ENCODE results near the gene FOXC1.

The FOXC1 gene

DNA sequence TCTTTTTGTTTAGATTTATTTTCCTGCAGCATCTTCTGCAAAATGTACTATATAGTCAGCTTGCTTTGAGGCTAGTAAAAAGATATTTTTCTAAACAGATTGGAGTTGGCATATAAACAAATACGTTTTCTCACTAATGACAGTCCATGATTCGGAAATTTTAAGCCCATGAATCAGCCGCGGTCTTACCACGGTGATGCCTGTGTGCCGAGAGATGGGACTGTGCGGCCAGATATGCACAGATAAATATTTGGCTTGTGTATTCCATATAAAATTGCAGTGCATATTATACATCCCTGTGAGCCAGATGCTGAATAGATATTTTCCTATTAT lies 3.2 kb downstream of the FOXC1 start:
- no peak for DNase-seq

DNA sequence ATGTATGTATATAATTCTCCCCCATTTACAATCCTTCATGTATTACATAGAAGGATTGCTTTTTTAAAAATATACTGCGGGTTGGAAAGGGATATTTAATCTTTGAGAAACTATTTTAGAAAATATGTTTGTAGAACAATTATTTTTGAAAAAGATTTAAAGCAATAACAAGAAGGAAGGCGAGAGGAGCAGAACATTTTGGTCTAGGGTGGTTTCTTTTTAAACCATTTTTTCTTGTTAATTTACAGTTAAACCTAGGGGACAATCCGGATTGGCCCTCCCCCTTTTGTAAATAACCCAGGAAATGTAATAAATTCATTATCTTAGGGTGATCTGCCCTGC lies 3.6 kb downstream of the FOXC1 start:
- no peak for DNase-seq

DNA sequence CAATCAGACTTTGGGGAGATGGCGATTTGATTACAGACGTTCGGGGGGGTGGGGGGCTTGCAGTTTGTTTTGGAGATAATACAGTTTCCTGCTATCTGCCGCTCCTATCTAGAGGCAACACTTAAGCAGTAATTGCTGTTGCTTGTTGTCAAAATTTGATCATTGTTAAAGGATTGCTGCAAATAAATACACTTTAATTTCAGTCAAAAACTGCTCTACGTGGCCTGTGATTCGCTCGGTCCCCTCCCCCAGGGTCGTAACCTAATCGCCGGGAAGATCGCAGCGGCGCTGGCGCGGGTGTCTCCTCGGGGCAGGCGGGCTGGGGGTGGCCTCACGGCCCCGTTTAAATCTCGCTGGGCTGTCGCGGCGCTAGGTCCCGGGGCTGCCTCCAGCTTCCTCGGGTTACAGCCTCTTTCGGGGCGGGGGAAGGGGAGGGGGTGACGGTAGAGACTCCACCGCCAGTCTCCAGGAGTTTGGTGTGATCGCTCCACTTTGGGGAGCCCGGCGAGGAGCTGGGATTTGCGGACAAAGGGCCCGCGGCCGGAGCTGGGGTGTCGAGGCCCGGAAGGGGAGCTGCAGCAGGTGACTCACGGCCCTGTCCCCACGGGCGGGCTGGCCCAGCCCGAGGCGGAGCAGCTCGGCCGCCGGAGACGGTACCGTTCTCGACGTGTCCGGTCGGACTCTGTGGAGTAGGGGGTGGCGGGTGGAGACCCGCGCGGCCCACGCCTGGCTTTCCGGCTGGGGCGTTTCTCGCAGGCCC lies 4.2 kb downstream of the FOXC1 start:
- DNase-seq = no peak

DNA sequence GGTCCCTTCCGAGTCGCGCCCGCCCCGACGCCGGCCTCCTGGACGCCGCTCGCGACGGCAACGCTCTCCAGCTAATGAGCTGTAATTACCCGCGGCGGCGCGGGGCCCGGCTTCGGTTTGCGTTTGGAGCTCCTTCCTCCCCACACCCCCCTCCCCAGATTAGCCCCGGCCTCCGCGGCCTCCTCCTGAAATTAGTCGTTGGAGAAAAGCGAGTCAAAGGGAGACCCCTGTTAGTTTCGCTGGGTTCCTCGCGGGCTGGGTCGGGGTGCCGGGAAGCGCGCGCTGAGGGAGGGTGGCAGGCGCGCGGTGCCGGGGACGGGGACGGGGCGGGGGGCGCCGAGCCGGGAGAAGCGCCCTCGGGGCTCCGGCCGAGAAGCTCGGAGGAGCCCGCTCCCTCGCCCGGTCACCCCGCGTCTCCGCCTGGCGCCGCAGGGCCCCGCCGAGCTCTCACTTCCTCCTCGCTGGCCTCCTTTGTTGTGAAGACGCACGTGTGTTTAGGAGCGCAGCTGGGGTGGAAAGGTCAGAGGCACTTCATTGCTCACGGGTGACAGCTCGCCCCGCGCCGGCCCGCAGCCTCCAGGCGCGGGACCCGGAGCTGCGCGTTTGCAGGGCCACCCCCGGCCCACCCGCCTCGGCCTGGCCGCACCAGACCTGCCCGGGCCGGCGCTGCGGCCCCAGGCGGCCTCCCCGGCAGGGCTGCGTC lies 4.9 kb downstream of the FOXC1 start:
- no peak for DNase-seq

DNA sequence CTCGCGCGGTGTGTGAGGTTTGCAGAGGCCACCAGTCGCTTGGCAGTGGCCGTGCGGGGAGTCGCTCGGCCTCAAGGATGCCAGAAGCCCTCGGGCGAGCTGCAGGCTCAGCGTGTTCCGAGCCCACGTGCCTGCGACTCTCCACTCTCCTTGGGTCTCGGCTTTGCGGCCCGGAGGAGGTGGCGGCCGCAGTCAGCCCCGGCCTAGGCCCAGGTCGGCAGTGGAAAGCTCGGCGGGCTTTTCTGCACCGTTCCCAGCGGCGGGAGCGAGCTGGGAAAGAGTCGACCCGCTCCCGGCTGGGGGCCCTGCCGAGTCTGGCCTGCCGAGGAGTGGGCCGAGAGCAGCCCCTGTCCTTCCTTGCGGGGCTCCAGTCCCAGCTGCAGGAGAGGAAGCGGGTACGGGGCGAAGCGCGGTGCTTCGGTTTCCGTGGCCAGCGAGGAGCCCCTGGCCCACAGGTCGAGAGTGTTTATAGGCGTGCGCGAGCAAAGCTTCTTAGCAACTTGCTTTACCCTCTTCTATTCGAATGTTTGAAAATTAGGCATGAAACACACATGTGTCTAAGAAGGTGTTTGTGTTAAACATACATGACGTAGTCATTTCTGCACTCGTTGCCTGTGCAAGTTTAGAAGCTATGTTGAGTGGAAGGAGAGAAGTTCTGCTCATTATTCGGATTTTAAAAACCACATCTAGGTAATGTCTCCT lies 5.6 kb downstream of the FOXC1 start:
- no peak for DNase-seq

DNA sequence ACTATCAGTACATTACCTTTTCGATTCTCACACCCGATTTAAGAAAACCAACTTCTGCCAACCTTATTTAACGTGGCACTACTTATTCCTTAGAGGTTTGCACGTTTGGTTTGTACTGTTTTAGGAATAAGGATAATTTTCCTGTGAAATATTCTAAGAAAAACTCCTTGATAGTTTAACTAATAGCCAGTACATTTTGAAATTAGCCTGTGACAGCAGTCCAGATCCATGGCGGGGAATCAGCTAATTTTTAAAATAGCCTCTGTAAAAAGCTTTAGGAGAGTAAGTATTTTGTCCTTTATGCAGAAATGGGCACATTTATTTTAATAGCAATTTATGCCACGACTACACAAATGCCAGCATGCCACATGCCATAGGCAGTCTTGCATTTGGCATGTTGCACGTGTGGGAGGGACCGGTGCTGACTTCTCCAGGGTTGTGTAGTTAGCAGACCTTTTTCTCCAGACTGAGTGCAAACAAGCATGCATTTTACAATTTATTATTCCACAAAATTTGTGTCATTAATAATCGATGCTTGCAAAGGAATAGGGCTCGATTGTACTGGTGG lies 6.2 kb downstream of the FOXC1 start:
- no peak for DNase-seq

DNA sequence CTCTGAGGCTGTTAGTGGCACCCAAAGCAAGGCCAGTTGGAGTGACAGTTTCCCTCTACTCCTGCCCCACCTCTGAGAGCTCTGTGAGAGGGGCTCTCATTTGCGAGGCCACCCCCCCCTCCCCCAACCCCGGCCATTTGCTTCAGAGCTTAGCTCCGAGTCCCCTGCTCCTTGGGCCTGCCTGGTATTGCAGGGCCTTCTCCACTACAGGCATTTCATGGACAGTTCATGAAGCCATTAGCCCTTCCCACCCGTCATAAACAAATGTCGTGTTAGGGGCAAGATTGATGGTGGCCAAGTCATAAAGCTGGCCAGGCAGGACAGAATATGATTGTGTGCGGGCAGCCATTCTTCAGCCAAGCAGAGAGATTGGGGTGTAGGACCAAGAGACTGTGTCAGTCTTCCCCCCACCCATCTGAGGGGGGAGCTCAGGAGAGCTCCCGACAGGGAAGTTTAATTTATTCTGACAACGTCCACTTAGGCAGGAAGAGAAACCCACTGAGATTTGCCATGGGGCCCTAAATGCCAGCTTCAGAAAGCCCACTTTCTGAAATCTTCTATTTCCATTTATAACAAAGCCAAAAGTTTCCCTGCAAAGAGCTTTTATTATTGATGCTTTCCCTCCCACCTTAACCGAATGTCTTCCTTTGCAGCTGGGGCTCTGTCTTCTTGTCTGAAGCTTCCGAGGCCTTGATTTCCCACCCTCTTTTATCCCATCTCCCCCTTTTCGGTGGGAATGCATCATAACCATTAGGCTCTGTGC lies 7.2 kb downstream of the FOXC1 start:
- DNase-seq = no peak

DNA sequence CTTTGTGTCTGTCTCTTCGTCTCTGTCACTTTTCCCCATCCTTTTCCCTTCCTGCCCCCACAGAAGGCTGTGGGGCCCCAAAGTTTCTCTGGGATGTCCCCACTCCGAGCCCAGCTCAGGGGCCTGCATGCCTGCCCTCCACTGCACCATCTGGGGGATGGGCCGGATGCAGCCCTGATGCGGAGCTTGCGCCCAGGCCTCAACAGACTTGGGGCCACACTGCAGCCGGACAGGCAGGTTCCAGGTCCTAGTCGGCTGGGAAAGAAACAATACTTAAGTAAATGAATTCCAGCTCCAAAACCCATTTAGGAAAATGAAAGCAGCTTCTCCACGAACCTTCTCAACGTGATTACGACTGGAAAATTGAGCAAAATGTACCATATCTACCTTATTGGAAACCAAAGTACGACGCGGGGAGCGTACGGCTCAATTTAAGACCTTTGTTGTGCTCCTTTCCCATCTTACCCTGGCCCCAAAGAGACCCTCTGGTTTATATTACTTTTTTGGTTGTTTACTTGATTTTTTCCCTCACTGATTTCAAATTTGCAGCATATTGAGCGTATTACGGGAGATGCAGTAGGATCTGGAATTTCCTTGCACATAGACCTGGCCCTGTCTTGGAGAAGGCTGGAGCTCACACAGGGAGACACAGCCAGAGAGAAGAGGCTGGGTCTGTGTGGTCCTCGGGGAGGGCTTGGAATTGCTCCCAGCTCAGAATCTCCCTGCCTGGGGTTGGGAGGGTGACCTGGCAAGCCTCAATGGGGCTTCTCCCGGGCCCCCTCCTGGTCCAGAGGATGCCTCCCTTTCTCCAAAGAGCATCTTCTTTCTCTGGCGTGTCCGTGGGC lies 8.0 kb downstream of the FOXC1 start:
- DNase-seq = no peak

DNA sequence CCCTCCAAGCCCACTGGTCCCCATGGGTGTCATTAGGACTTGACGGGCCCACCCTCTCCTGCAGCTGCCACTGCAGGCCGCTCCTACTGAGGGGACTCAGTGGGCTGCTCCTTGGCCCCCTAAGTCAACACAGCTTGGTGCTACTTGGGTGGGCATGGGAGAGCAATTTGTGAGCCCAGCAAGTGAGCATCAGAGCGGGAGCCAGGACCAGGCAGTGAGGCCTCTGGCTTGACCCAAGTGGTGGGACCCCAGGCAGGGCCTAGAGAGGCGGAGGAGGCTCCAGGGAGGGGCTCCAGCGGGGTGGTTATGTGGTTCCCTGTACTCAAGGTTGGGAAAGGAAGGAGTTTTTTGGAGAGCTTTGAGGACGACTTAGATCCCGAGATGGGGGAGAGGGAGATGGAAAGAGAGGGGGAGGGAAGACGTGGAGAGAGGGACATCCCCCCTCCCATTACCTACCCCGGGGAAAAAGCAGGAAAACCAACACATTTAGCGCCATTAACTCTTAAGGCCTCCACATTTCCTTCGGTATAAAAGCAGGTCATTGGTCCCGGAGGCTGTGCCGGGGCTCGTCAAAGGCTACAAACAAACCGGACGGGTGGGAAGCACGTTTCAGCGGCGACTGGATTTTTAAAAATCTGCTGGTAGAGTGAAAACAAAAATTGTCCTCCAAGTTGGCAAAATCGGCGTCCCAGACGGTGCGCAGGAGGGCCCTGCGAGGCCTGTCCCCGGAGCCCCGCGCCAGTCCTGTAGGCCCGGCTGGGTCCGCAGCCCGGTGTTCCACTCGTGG lies 8.8 kb downstream of the FOXC1 start:
- DNase-seq = no peak

DNA sequence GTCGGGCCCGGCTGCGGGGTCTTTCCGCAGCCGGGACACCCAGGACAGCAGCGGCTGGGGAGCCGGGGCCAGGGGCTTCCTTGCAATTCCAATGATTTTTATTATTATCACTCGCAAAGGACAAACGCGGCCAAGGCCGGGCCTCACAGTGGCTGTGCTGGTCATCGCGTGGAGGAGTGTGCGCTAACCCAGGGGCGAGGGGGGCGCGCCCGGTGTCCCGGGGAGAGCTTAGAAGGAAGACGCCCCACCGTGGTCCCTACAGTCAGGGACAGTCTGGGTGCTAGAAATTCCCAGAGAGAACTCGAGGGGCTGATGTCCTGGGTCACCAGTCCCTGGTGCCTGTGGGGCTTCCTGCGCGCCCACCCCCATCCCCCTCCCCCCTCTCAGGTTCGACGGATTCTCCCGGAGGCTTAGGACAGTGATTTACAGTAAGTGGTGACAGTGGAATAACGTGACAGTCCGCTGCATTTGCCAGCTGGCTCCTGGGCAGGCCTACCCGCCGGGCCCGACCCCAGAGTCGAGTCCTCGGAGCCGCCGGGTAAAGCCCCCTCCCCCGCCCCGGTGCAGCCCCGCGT lies 9.5 kb downstream of the FOXC1 start:
- no peak for DNase-seq

DNA sequence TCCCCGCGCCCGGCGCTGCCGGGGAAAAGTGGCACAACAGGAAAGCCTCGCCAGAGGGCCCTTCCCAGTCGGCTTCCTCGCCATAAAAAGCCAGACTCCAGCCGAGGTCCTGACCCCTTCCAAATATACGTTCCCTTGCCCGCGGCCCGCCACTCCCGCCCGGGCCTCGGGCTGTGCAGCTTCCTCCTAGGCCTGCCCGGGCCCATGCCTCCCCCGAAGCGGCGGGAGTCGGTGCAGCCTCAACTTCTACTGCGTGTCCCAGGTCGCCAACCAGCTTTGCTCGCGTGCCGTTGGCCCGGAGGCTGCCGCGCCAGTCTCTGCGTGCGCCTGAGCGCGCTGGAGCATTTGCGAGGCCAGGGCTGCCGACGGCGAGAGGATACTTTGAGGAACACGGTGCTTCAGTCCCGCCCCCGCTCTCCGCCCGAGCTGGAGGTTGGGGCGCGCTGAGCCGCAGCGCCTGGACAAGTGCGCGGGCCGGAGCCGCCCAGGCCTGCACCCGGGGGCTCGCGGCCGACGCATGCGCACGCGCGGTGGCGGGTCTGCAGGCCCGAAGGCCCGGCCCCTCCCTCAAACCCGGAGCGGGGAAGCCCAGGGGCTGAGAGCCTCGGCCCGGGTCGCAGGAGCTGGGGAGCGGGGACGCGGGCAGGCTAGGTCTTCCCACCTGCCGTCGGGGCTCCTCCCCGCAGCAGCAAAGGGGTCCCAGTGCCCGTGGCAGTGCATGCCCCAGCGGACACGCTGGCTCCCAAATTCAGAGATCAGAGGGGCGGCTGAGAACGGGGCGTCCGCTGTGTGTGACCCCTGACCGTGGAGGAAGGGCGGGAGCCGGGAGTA lies 10.2 kb downstream of the FOXC1 start:
- DNase-seq = no peak

DNA sequence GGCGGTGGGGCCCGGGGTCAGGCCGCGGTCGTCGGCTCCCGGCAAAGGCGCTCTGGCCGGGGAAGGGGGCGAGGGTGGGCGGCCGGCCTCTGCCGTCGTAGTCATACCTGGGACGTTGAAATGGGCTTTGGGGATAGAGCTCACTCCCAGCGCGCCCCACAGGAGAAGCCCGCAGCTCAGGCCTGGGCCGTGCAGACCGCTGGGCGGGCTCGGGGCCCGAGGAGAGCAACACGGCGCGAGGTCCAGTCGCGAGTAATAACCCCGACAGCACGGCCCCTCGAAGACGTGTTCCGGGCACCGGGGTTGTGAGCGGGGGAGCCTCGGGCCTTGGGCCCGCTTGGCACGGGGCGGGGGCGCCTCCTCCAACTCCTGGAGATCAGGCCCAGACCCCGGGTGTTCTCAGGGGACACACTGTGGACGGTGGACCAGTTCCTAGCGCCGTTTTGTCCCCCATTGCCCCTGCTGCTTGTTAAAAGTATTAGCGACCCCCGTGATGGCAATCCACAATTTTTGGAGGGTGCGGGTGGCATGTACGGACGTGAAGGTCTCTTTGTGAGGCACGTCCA lies 10.9 kb downstream of the FOXC1 start:
- DNase-seq = no peak

DNA sequence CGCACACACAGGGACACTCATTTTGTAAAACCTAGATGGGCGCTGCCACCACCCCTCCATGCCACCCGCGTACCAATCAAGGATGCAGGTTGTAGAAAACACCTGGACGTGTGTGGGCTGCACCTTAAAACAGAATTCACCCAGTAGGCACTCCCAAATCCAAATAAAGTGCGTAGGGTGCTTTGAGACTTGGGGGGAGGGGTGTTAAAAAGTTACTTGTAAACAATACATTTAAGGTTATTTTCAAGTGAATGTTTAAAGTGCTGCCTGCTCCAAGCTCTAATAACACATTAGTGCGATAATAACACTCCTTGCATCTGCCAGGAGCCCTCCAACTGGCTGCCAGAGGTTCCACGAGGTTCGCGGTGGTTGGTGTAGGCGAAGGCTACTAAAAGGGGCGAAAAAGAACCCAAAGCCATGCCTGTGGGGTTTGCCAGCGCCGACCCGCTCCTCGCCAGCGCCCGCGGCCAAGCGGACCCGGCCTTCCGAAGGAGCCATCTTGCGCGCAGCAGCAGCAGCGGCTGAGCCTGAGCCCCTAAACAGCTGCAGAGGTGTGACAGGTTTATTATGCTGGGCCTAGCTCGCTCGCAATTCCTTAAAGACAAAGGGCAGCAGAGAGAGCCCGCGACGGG lies 11.5 kb downstream of the FOXC1 start:
- no peak for DNase-seq

DNA sequence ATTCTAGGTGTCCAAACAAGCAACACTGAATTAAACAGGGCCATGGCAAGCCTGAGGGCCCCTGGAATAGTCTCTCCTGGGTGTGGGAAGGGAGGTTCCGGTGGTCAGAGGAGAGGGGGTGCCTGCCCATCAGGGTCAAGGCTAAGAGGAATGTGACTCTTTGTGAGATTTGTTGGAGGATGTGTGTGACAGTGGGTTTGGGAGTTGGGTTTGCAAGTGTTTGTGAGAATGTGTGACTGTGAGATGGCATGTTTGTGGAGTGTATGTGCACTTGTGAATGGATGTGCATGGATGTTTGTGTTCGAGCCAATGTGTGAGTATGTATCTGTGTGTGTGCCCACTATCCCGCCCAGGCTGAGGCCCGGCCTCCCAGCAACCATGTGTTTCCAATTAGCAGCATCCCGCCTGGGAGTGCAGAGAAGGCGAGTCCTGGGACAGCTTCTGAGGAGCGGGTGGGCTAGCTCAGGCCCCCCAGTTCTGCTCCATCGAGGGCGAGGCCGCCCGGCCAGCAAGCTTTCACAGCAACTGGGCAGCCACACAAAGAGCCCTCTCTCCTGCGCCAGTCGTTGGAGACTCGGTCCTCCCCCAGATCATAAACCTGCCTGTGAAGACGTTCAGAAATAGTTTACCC lies 12.6 kb downstream of the FOXC1 start:
- no peak for DNase-seq

DNA sequence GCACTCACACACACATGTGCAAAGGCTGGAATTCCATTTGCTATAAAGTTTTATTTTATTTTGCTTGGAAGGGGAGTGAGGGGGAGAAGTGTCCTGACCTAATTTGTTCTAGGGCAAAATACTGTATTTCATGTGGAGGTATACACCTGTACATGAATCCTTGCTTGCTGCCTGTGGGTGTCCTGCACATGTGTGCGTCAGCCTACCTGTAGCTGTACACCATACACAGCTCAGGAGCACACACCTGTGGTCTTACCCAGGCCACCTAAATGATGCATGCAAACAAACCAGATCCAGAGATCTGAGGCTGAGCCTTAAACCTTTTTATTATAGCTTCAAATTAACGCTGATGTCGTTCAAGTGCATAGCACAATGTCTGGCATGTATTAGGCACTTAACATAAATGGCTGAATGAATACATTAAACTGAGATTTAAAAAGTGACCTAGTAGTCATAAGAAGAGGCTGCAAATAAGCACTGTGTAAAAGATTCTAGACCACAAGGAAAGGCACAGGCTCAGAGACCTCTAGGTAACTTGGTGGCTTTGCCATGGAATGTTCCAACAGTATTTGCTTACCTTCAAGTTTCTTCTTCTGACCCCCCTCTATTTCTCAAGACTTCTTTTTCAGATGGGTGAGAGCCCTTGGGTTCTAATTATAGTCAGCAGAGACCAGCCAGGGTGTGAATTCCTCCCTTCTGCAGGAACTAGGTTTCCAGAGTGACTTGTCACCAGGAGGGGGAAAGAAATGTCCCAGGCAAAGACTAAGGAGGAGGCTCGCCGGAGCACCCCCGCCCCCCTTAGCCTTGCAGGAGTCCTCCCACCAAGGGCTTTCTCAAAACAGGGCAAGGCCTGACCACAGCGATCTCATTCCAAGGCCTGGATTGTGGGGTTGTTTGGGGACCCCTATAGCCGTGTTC lies 13.4 kb downstream of the FOXC1 start:
- no peak for DNase-seq

DNA sequence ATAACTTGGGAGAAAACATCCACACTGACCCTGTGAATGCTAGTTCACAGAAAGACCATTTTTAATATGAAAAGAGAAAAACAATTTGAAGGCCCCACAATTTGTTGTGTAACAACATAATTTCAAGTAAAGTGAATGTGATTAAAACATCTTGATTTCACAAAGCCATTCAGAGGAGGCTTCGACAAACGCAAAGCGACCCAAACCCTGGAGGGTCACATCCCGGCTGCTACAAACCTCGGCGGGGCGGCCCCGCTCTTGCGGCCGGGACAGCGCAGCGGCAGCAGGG lies 14.0 kb downstream of the FOXC1 start:
- no peak for DNase-seq

DNA sequence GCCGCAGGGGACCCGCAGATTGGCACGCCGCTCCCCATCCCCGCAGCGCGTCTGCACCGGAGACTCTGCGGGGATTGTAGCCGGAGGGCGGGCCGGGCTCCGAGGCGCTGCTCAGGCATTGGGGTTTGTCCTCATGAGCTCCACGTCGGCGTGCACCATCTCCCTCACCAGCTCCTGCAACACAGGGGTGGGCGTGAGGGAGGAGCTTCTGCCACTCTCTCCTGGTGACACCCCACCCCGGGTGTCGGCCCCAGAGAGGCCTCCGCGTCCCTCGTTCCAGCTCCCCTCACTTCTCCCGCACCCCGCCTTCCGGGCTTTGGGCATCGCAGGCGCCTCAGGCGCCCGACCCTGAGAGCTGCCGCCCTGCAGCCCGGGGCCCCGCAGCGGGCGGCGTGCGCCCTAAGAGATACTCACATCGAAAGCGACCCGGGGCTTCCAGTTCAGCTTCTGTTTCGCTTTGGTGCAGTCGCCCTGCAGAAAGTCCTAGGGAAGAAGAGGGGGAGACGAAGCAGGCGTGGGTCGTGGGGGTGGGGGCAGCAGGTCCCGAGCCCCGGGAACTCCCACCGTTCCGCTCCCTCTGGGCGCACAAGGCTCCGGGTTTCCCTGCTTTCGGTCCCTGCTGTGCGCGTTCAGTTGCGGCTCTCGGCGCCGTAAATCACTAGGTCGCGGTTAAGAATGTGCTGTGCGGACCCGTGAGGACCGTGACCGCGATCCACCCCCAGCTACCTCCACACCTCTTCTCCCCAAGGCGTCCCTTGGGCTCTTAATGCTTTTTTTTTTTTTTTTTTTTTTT lies 14.5 kb downstream of the FOXC1 start:
- no peak for DNase-seq

Measured in SIG-M5 (cell line).